Right lobe of liver (tissue), 4 donors: ENCODE data around the gene RNASEH2B.

Experiments used
- POLR2A ChIP-seq: fragments of 450-650 bp; IDR thresholded peaks from one replicate; pipeline ENCODE4 v1.6.1; 2017; ENCODE audit warnings: antibody characterized with exemption, mild to moderate bottlenecking
- TF ChIP-seq, protein P1 (sequence below), 4 donors: fragments of 200-600 bp in 3 of 4; fragments of 450-650 bp in 1 of 4; IDR thresholded peaks; one replicate each; pipeline versions ENCODE4 v1.5.1 to v1.8.0; 2016 to 2022; ENCODE audit warnings: antibody characterized with exemption in 4 of 4, mild to moderate bottlenecking in 2 of 4
- donor health status: DM: no; HTN: no; CAD: no.
- donor health status: DM: no; HTN: no; CAD: no.
- donor health status: DM: no; HTN: yes; CAD: no.

GRCh38 chr13:50955241-50955640, 45.6 kb downstream of the RNASEH2B start:
- TF ChIP-seq POLR2A: no peak
- TF ChIP-seq, protein P1, sequence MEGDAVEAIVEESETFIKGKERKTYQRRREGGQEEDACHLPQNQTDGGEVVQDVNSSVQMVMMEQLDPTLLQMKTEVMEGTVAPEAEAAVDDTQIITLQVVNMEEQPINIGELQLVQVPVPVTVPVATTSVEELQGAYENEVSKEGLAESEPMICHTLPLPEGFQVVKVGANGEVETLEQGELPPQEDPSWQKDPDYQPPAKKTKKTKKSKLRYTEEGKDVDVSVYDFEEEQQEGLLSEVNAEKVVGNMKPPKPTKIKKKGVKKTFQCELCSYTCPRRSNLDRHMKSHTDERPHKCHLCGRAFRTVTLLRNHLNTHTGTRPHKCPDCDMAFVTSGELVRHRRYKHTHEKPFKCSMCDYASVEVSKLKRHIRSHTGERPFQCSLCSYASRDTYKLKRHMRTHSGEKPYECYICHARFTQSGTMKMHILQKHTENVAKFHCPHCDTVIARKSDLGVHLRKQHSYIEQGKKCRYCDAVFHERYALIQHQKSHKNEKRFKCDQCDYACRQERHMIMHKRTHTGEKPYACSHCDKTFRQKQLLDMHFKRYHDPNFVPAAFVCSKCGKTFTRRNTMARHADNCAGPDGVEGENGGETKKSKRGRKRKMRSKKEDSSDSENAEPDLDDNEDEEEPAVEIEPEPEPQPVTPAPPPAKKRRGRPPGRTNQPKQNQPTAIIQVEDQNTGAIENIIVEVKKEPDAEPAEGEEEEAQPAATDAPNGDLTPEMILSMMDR (IDR thresholded peaks at IDR 0.05): no peak
